GM12873 (cell line): Measurements from ENCODE around the gene NPDC1.

Experiments
- TF ChIP-seq, protein P1 (sequence below): IDR thresholded peaks from 2 replicates; pipeline ENCODE4 v1.5.1; 2012; ENCODE audit warnings: low read depth, mild to moderate bottlenecking, moderate library complexity, low read length, control low read depth; ENCODE audit not compliant: insufficient read depth; ENCODE audit errors: missing control alignments

Gene NPDC1

DNA sequence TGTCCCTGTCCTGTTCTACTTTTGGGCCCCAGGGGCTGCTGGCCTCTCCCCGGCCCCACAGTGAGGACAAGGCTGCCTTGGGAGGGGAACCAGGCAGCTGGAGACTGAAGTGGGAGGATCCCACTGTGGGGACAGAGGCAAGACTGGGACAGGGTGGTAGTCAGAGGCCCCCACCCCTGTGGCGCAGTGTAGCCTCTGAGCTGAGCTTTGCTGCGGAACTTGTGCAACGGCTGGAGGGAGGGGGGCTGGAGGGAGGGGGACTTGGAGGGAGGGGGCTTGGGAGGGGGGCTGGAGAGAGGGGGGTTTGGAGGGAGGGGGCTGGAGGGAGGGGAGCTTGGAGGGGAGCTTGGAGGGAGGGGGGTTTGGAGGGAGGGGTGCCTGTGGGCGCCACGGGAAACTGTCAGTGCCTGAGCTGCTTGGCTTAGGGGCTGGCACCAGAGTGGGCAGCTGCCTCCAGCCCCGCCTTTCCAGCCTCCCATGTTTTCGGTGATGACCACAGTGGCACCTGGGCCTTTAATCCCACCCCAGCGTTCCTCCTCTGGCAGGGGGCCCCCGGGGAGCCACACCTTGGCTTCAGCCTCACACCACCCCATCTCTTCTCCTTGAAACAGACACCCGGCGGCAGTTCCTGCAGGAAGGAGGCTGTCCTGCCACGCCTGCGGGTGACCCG, 11.8 kb downstream of the NPDC1 start:
- TF ChIP-seq, protein P1, sequence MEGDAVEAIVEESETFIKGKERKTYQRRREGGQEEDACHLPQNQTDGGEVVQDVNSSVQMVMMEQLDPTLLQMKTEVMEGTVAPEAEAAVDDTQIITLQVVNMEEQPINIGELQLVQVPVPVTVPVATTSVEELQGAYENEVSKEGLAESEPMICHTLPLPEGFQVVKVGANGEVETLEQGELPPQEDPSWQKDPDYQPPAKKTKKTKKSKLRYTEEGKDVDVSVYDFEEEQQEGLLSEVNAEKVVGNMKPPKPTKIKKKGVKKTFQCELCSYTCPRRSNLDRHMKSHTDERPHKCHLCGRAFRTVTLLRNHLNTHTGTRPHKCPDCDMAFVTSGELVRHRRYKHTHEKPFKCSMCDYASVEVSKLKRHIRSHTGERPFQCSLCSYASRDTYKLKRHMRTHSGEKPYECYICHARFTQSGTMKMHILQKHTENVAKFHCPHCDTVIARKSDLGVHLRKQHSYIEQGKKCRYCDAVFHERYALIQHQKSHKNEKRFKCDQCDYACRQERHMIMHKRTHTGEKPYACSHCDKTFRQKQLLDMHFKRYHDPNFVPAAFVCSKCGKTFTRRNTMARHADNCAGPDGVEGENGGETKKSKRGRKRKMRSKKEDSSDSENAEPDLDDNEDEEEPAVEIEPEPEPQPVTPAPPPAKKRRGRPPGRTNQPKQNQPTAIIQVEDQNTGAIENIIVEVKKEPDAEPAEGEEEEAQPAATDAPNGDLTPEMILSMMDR: no peak

DNA sequence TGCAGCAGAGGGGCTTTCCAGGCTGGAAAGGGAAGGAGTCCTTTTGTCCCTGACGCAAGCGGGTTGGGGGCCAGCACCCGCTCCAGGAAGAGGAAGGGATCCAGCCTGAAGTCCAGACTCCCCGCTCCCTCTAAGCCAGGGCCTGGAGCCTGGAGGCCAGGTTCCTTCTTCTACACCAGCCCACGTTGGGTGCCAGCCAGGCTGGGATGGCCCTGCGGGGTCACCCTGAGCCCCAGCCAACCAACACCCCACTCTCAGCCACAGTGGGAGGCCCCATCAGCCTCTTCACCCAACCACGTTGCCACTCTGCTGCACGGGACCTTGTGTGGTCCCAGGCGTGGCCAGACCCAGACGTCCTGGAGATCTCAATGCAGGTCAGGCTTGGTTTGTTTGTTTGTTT, 13.1 kb downstream of the NPDC1 start:
- TF ChIP-seq, protein P1: no peak

DNA sequence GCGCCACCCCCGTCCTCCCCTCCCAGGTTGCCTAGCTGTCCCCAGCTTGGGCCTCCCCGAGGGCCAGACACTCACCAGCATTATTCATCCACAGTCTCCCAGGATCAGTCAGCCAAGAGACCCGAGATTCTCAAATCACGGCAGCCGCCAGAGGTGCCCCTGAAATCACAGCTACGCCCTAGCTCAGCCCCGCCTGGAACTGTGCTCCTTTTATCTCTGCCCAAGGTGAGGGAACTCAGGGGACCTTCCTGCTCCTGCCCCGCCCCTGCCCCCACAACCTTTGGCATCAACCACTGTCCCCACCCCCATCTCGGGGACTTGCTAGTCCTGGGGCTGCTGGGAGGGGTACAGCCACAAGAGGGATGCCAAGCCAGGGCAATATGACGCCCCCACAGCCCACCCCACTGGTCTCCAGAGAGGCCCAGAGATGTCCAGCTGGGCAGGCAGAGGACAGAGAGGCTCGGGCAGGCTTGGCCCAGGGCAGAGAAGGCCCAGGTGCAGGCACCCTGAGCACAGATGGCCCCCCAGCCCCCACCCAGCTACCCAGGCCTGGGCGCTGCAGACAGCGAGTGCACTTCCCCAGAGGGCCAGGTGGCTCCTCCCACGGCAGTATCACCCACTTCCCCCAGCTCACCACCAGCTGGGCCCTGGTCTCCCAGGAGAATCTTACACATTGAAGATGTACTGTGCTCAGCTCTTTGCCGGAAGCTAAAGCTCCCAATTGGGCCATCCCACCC, 13.9 kb downstream of the NPDC1 start, which contains the start of gene FUT7:
Gene FUT7 (minus strand): TSS at position 185 of the 737 bp plus-strand sequence. CDS start 97 bp downstream, at position 88.
- TF ChIP-seq, protein P1: no peak

DNA sequence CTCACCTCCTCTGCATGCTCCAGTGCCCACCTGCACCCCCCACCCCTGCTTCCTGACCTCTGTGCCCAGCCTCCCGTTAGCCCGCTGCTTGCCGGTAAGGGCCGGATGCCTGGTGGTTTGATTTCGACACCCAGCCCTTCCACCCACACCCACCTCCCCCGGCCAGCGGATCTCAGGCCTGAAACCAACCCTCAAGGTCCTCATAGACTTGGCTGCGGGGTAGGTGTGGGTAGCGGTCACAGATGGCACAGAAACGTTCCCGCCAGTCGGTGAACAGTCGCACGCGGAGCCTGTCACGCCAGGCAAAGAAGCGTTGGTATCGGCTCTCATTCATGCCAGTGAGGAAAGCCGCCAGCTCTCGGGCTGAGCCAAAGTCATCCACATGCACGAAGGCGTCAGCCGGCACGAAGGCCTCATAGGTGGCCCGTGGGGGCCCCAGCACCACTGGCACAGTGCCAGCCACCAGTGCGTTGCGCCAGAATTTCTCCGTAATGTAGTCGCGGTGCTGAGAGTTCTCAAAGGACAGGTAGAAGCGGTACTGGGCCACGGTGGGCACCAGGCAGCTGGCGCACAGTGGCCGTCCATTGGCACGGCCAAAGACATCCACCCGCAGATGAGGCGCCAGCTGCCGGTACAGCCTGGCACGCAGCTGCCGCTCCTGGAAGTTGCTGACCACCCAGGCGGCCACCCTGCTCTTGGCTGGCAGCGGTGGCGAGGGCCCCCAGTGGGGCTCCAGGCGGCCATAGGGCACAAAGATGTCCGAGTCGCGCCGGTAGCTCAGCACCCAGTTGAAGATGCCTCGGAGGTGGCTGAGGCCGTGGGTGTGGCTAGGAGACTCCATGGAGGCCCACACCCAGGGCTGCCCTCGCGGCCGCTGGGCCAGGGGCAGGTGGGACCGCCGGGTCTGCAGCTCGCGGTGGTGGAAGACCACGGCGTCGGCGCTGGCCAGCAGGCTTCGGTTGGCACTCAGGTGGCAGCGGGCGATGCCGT, 15.1 kb downstream of the NPDC1 start:
- TF ChIP-seq, protein P1: no peak

DNA sequence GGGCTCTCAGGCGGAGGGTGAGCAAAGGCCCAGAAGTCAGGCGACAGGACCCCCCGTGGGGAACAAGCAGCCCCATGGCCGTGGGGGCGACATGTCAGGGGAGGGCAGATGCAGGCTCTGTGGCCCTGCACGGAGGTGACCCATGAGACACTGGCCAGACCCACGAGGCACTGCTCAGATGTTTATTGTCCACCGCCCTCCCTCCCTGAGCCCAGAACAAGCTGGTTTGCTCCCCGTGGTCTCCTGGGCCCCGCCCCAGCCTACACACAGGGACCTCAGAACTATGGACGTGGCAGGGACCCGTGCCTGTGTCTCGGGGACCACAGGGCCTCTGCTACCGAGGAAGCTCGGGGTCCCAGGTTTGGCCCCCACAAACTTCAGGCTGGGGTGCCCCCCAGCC, 16.0 kb downstream of the NPDC1 start:
- TF ChIP-seq, protein P1: no peak

DNA sequence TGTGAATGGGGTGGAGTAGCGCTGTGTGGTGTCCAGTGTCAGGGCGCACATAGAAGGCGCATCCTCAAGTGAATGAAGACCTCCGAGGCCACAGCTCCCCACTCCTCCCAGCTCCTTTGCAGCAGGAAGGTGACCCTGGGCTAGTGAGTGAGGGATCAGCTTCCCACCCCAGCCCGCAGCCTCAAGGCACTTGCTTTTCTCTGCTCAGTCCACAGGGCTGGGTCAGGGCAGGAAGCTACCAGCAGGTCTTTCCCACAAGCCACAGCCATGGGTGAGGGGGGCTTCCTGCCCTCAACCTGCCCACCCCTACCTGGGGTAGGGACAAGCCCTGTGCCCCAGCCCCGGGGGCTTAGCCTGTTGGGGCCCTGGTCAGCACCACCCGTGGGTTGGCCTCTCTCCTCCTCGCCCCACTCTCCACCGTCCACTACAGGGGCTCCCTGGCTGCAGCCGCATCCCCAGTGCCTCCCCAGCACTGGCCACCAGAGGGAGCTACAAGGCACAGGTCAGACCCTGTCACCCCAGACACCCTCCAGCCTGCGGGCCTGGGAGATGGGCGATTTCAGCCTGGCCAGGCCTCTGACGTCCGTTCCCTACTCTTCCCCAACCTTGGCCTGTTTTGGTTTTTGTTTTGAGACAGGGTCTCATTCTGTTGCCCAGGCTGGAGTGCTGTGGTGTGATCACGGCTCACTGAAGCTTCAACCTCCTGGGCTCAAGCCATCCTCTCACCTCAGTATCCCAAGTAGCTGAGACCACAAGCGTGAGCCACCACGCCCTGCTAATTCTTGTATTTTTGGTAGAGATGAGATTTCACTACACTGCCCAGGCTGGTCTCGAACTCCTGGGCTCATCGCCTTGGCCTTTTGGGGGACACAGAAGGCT, 16.7 kb downstream of the NPDC1 start:
- TF ChIP-seq, protein P1: peak; percentile 95
